Mesodermal cell (in vitro differentiated cells): ENCODE measurements around the gene MCF2L.

Source experiments
- H3K27ac ChIP-seq: 2 replicates; pipeline ENCODE4 v1.7.0; 2013; ENCODE audit warnings: mild to moderate bottlenecking, low read depth, low read length, moderate library complexity; ENCODE audit not compliant: severe bottlenecking
- H3K36me3 ChIP-seq: 2 replicates; pipeline ENCODE4 v1.7.1; 2013; ENCODE audit warnings: mild to moderate bottlenecking, low read length, moderate library complexity; ENCODE audit not compliant: control insufficient read depth, insufficient read depth
- H3K4me1 ChIP-seq: one replicate; pipeline ENCODE4 v1.7.1; 2013; ENCODE audit warnings: mild to moderate bottlenecking, low read length; ENCODE audit not compliant: insufficient read depth, control insufficient read depth, poor library complexity, severe bottlenecking
- H3K4me3 ChIP-seq: 2 replicates; pipeline ENCODE4 v1.7.0; 2013; ENCODE audit warnings: low read length, control low read depth, mild to moderate bottlenecking; ENCODE audit not compliant: insufficient read depth, poor library complexity, severe bottlenecking; ENCODE audit errors: extremely low read depth
- H3K9me3 ChIP-seq: 2 replicates; pipeline ENCODE4 v1.7.1; 2013; ENCODE audit warnings: mild to moderate bottlenecking, low read length, moderate library complexity; ENCODE audit not compliant: control insufficient read depth
- WGBS, 2 experiments: methylation state at CpG; one replicate each; pipeline ENCODE4 v1.1.5; 2013; ENCODE audit warnings: missing lambda C conversion rate in 2 of 2; ENCODE audit not compliant: insufficient coverage in 2 of 2; 5-methylcytosine and 5-hydroxymethylcytosine counted together

The MCF2L gene

DNA sequence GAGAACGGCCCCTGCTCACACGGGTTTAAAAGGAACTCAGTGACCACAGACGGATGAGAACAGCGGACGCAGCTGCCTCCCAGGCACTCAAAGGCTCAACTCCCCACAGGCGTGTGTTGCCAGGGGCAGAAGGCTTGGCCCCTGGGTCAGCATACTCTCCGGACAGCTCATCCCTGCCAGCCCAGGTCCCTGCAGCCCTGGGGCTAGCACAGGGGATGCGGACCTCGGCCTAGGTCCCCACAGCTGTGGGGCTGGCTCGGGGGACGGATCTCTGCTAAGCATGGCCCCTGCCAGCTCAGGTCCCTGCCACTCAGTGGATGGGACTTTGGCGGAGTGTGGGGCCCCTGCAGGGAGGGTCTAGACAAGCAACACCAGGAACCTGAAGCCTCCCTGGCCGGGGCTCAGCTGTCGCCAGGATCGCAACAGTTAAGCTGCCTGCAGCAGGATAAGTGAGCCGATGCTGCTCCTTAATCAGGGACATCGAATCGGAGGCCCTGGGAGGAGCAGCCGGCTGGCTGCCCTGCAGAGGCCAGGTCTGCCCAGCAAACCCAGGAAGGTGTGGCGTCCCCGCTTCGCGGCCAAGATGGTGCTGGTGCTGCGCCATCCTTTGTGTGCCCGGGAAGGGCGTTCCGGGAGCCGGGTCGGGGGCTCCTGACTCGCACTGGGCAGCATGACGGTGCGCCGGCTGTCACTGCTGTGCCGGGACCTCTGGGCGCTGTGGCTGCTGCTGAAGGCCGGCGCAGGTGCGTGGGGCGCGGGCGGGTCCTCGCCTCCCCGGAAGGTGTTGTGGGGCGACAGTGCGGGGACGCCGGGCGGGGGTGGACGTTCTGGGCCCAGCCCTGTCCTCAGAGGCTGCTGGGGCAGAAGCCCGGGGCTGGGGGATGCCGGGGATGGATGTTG, 32.5 kb downstream of the MCF2L start:
- Histone ChIP-seq H3K9me3 (no peaks in the 10 kb centered on the region), H3K4me3 (no peak overlapping the region), H3K36me3 (no peaks in the 10 kb centered on the region), H3K4me1 (peaks cover 6% of the 10 kb centered on the region), H3K27ac (peak overlapping the region; percentile 10)
- WGBS, 2 experiments = 56 to 61% methylated on average over 36 to 43 of the region's 51 CpGs

DNA sequence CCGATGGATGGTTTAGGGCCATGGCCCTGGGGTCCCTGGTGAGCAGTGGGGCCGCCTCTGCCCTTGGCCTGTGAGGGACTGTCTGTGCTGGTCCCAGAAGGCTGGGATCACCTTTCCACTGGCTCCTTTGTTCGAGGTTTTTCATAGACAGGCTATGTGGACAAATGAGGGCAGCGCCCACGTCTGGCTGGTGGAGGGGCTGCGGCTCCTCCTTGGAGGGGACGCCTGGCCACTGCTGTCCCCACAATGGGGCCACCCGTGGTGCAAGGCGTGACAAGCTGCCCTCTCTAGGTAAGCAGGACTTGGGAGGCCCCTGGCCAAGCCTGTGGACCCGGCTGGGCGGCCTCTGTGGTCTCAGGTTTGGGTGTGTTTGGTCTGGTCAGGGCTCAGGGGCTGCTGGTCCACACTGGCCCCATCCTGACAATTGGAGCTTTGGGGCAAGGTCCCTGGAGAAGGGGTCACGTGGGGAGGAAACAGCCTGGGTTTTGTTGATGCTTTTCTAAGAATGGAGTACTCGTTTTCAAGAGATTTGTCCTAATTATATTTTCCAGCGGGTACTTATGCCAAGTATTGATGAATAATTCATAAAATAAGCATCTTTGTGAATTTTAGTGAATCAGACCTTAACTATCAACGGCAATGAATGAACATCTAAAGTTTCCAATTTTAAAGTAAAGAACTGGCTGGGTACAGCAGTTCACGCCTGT, 33.3 kb downstream of the MCF2L start:
- no peaks in the 10 kb centered on the region for H3K36me3 ChIP-seq
- H3K27ac ChIP-seq = peak overlapping the region; percentile 10
- peaks cover 6% of the 10 kb centered on the region for H3K4me1 ChIP-seq
- H3K4me3 ChIP-seq = no peak overlapping the region
- no peaks in the 10 kb centered on the region for H3K9me3 ChIP-seq
- 66 to 79% methylated on average over 12 to 13 of the region's 16 CpGs for WGBS, 2 experiments

DNA sequence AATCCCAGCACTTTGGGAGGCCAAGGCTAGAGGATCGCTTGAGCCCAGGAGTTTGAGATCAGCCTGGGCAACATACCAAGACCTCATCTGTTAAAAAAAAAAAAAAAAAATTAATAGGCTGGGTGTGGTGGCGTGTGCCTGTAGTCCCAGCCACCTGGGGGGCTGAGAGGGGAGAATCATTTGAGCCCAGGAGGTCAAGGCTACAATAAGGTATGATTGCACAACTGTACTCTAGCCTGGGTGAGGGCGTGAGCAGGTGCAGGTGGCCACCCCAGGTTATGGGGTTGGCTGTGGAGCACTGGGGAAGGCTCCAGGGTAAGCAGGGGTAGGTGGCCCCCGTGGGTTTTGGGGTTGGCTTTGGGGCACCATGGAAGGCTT, 33.9 kb downstream of the MCF2L start:
- Histone ChIP-seq H3K27ac (no peak overlapping the region), H3K4me3 (no peak overlapping the region), H3K9me3 (no peaks in the 10 kb centered on the region), H3K4me1 (peaks cover 6% of the 10 kb centered on the region), H3K36me3 (no peaks in the 10 kb centered on the region)
- 90 to 100% methylated on average over 2 of the region's 4 CpGs for WGBS, 2 experiments

DNA sequence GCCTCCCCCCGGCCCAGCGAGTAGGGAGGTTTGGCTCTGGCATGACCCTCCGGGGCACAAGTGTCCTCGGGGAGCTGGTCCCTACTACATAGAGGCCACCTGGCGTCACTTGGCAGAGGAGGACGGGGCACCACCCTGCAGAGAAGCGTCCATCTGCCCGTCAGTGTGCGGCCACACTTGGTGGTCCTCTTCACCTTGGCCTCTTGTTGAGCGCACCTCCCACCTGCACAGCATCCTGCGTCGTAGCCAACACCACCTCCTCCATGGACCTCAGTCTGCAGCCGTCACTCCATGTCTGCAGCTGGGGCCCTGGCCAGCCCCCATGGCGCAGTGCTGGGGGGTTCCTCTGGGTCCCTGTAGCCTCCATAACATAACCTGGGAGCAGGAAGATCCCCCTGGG, 35.1 kb downstream of the MCF2L start:
- Histone ChIP-seq H3K4me1 (peaks cover 6% of the 10 kb centered on the region), H3K9me3 (no peaks in the 10 kb centered on the region), H3K4me3 (no peak overlapping the region), H3K27ac (no peak overlapping the region), H3K36me3 (no peaks in the 10 kb centered on the region)
- 95 to 99% methylated on average over 13 to 14 of the region's 14 CpGs for WGBS, 2 experiments

DNA sequence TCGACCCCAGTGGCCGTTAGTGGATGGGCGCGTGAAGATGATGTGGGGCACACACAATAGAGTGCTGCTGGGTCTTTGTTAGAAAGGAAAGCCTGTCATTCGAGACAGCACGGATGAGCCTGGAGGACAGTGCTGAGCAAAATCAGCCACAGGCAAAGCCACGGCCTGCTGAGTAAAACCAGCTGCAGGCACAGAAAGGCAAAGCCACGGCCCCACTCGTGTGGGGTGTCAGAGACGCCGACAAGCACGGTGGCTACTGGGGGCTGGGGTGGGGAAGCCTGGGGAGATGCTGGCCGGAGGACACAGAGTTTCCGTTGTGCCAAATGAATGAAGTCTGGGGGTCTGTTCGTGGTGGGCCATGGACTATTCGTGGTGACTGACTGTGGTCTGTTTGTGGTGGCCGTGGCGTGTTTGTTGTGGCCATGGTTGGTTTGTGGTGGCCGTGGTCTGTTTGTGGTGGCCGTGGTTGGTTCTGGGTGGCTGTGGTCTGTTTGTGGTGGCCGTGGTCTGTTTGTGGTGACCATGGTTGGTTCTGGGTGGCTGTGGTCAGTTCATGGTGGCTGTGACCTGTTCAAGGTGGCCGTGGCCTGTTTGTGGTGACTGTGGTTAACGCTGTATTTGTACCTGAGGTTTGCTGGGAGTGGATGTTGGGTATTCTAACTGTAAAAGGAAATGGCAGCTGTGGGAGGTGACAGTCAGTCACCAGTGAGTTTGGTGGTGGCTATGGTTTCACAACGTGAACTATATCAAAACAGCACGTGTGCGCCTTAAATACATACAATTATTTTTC, 36.3 kb downstream of the MCF2L start:
- Histone ChIP-seq H3K4me3 (no peak overlapping the region), H3K9me3 (no peaks in the 10 kb centered on the region), H3K4me1 (peaks cover 9% of the 10 kb centered on the region), H3K27ac (no peak overlapping the region), H3K36me3 (no peaks in the 10 kb centered on the region)
- WGBS, 2 experiments = 91 to 95% methylated on average over 16 to 25 of the region's 26 CpGs

DNA sequence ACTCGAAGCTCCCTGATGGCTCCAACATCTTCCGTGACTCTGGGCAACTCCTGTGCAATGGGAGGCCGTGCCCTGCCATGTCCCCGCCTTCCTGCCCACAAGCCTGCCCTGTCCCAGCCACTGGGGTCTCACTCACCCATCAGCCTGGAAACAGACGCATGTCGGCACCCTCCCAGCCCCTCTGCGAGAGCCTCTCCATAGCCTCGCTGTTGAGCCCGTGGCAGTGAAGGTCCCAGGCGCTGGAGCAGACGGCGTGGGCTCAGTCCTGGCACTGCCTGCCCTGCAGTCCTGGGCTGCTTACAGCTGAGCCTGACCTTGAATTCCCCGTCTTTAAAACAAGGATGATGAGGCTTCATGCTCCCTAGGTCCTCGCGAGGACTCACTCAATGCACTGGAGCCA, 37.0 kb downstream of the MCF2L start:
- Histone ChIP-seq H3K36me3 (no peaks in the 10 kb centered on the region), H3K4me1 (peaks cover 7% of the 10 kb centered on the region), H3K4me3 (no peak overlapping the region), H3K27ac (no peak overlapping the region), H3K9me3 (no peaks in the 10 kb centered on the region)
- WGBS, 2 experiments = 96% methylated on average over 13 to 15 of the region's 15 CpGs

DNA sequence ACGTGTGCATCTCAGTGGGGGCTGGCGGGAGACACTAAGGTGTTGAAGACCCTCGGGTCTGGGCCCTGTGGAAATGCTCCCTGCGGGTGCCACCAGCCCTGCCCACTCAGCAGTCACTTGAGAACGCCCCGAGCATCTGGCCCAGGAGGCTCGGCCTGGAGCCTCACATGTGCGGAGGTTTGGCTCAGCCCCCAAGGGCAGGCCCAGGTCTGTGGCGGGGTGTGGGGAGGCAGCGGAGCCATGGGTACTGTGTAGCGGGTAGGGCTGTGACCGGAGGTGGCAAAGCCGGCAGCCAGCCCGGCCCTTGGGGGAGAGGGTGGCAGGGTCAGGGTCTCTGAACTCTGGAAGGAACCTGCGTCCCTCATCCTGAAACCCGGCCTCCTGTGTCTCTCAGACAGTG, 37.6 kb downstream of the MCF2L start:
- Histone ChIP-seq H3K4me1 (peaks cover 3% of the 10 kb centered on the region), H3K36me3 (no peaks in the 10 kb centered on the region), H3K27ac (no peak overlapping the region), H3K9me3 (no peaks in the 10 kb centered on the region), H3K4me3 (no peak overlapping the region)
- 87 to 93% methylated on average over 12 to 15 of the region's 16 CpGs for WGBS, 2 experiments

DNA sequence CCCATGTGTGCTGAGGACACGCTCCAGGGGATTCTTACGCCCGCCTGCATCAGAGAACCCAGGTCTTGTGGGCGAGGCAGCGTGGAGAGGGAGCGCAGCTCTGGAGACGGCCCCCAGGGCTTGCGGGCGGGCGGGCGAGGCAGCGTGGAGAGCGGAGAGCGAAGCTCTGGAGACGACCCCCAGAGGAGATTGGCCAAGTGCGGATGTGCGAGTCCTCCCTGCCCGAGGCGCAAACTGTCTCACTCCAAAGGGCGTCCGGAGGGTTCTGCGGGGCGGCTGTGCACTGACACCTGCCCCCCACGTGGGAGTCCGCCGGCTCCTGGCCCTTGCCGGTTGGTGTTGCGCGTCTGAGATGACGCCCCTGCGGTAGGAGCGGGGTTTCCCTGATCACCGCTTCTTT, 39.8 kb downstream of the MCF2L start:
- Histone ChIP-seq H3K4me1 (peaks cover 3% of the 10 kb centered on the region), H3K27ac (no peak overlapping the region), H3K4me3 (no peak overlapping the region), H3K9me3 (no peaks in the 10 kb centered on the region), H3K36me3 (no peaks in the 10 kb centered on the region)
- 92 to 96% methylated on average over 31 to 33 of the region's 33 CpGs for WGBS, 2 experiments

DNA sequence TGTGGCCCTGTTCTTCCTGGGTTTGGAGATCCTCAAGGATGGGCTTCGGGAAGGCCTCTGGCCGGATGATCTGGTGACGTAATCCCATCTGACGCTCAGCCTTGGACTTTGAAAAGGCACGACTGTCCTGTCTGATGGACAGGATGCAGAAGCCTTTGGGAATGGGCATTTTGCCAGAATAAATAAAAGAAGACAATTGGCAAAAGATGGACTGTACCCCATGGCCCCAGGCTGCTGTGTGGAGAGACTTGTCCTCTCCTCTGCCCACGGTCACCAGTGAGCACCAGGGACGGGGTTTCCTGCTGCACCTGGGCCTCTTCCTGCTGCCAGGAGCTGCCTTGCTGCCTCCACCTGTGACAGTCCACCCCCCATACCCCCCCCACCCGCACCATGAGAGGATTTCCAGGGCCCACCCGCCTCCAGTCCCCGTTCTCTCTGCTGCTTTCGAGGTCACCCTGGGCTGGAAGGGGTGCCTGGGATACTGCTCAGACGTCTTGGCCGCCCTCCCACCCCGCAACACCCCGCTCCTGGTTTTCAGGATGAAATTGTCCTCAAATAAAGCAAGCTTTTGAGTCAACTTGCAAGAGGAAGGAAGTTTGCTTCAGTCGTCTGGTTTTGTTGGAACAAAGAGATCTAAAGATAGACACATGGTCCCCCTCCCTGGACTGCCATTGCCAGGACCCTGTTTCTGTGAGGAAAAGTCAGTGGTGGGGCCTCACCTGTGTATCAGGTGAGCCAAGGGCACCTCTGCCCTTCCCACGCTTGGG, 40.9 kb downstream of the MCF2L start:
- 91 to 96% methylated on average over 13 to 14 of the region's 17 CpGs for WGBS, 2 experiments
- H3K4me1 ChIP-seq = peaks cover 3% of the 10 kb centered on the region
- no peaks in the 10 kb centered on the region for H3K9me3 ChIP-seq
- no peaks in the 10 kb centered on the region for H3K36me3 ChIP-seq
- H3K27ac ChIP-seq = no peak overlapping the region
- no peak overlapping the region for H3K4me3 ChIP-seq

DNA sequence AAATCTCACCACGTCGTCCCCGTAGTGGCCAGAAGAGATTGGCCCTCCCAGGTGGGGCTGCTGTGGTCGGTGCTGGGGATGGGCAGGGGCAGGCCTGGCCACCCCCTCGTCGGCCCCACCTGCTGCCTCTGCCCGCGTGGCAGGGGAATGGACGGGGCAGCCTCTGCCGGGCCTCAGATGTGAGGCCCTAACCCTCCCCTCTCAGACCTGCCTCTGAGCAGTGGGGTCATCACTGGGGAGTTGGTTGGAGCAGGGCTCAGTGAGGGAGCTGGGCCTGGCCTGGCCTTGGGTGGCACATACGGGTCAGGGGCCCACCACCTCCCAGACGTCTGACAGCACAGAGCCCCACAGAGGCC, 41.5 kb downstream of the MCF2L start:
- Histone ChIP-seq H3K36me3 (no peaks in the 10 kb centered on the region), H3K4me1 (peaks cover 3% of the 10 kb centered on the region), H3K9me3 (no peaks in the 10 kb centered on the region), H3K27ac (no peak overlapping the region), H3K4me3 (no peak overlapping the region)
- 95% methylated on average over 8 to 10 of the region's 12 CpGs for WGBS, 2 experiments
